Keratinocyte (primary cell): ENCODE measurements around the gene BRPF1. TPM values are rescaled to one million over a fixed set of nuclear protein-coding genes. Genes with fewer than 3 reads are reported as not detected.

Experiments
- DNase-seq: peaks from one replicate; pipeline ENCODE4 v3.0.0-alpha.2; 2011; ENCODE audit warnings: low read depth, missing footprints, low spot score
- FAIRE-seq: peaks from 2 replicates; lab custom pipeline; 2011; peaks lifted over from hg19 to GRCh38; lab: Jason Lieb, UNC
- H2AFZ ChIP-seq: 2 replicates; pipeline ENCODE4 v1.6.0; 2012; ENCODE audit warnings: low read length, control low read depth, inconsistent platforms; ENCODE audit not compliant: control insufficient read depth
- H3K27ac ChIP-seq: 2 replicates; pipeline ENCODE4 v1.5.1; 2011; ENCODE audit warnings: low read length; ENCODE audit not compliant: control insufficient read depth, insufficient read depth
- H3K27me3 ChIP-seq: 3 replicates; pipeline ENCODE4 v1.6.0; 2011; ENCODE audit warnings: low read length; ENCODE audit not compliant: control insufficient read depth, insufficient read depth; ENCODE audit errors: extremely low read depth
- H3K36me3 ChIP-seq, 2 experiments: 2 replicates in 1 of 2; 3 replicates in 1 of 2; pipeline ENCODE4 v1.5.1; 2011; ENCODE audit warnings: low read length in 2 of 2, mild to moderate bottlenecking in 1 of 2; ENCODE audit not compliant: control insufficient read depth in 2 of 2, insufficient read depth in 2 of 2; ENCODE audit errors: extremely low read depth in 1 of 2
- H3K4me1 ChIP-seq: 3 replicates; pipeline ENCODE4 v1.5.1; 2011; ENCODE audit warnings: low read length; ENCODE audit not compliant: control insufficient read depth, insufficient read depth; ENCODE audit errors: extremely low read depth
- H3K4me2 ChIP-seq: 3 replicates; pipeline ENCODE4 v1.6.0; 2011; ENCODE audit warnings: low read depth, low read length; ENCODE audit not compliant: control insufficient read depth, insufficient read depth; ENCODE audit errors: extremely low read depth
- H3K4me3 ChIP-seq, 3 experiments: fragments of 200-600 bp in 1 of 3; sonication (generic) in 1 of 3; 2 replicates in 2 of 3; 3 replicates in 1 of 3; pipeline ENCODE4 v1.5.1; 2011 to 2016; ENCODE audit warnings: low read length in 3 of 3, mild to moderate bottlenecking in 3 of 3, control low read depth in 2 of 3, inconsistent platforms in 1 of 3, low read depth in 1 of 3, mixed read lengths in 1 of 3, mixed run types in 1 of 3, moderate library complexity in 1 of 3; ENCODE audit not compliant: control insufficient read depth in 2 of 3, insufficient read depth in 2 of 3; ENCODE audit errors: extremely low read depth in 1 of 3
- H3K79me2 ChIP-seq: 2 replicates; pipeline ENCODE4 v1.6.0; 2012; ENCODE audit warnings: low read length; ENCODE audit not compliant: control insufficient read depth, insufficient read depth
- H3K9ac ChIP-seq: 3 replicates; pipeline ENCODE4 v1.6.0; 2011; ENCODE audit warnings: low read length; ENCODE audit not compliant: control insufficient read depth, insufficient read depth; ENCODE audit errors: extremely low read depth
- H3K9me1 ChIP-seq: 3 replicates; pipeline ENCODE4 v1.6.0; 2011; ENCODE audit warnings: low read length; ENCODE audit not compliant: control insufficient read depth, insufficient read depth; ENCODE audit errors: extremely low read depth
- H3K9me3 ChIP-seq: 2 replicates; pipeline ENCODE4 v1.5.1; 2012; ENCODE audit warnings: low read depth, low read length; ENCODE audit not compliant: control insufficient read depth
- H4K20me1 ChIP-seq: 3 replicates; pipeline ENCODE4 v1.6.0; 2011; ENCODE audit warnings: low read length; ENCODE audit not compliant: control insufficient read depth, insufficient read depth; ENCODE audit errors: extremely low read depth
- CTCF ChIP-seq, 3 experiments: IDR thresholded peaks in 1 of 3; conservative IDR thresholded peaks in 1 of 3; optimal IDR thresholded peaks in 1 of 3; 2 replicates in 2 of 3; 3 replicates in 1 of 3; pipeline versions ENCODE3 to v1.5.1; 2011; ENCODE audit warnings: low read length in 3 of 3, mild to moderate bottlenecking in 3 of 3, moderate library complexity in 2 of 3, control low read depth in 1 of 3, inconsistent platforms in 1 of 3; ENCODE audit not compliant: insufficient read depth in 2 of 3; ENCODE audit errors: extremely low read depth in 1 of 3
- EZH2 ChIP-seq: IDR thresholded peaks from one replicate; pipeline ENCODE4 v1.6.1; 2012; ENCODE audit warnings: inconsistent platforms, mild to moderate bottlenecking, low read length, moderate library complexity
- dilution Hi-C: fragments of 300-500 bp; cut with MboI; formaldehyde crosslinking; loops from one replicate; pipeline ENCODE4 v1.7.0; 2020; ENCODE audit warnings: low sequenced_read_pairs; ENCODE audit not compliant: extremely low pct_ligation_motif_present
- polyA plus RNA-seq, 5 experiments: library from polyadenylated mRNA; depleted of rRNA in 3 of 5; stranded (reverse) in 3 of 5; stranded (forward) in 1 of 5; unstranded in 1 of 5; fragments of >200 nt; gene quantifications; 1 replicate in 1 of 5; 2 replicates in 3 of 5; 3 replicates in 1 of 5; pipeline versions ENCODE4 v1.2.1 to v1.2.3, GENCODE V29; 2011 to 2012; ENCODE audit warnings: missing spikeins in 2 of 5, low read depth in 1 of 5, low replicate concordance in 1 of 5

Gene BRPF1
- polyA plus RNA-seq, 1 donor (not counting 4 experiments of a cell fraction or from before 2014, with no cell fraction given), result 8.0 TPM

DNA sequence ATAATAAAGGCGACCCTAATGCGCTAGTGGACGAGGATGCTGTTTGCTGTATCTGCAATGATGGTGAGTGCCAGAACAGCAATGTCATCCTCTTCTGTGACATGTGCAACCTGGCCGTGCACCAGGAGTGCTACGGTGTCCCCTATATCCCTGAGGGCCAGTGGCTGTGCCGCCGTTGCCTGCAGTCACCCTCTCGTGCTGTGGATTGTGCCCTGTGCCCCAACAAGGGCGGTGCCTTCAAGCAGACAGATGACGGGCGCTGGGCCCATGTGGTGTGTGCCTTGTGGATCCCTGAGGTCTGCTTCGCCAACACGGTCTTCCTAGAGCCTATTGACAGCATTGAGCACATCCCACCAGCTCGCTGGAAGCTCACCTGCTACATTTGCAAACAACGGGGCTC, 7.6 kb downstream of the BRPF1 start:
- no peak overlapping the region for H2AFZ ChIP-seq
- DNase-seq (no peak), FAIRE-seq (no peak)
- no peak overlapping the region for H3K4me2 ChIP-seq
- peaks cover 27% of the 10 kb centered on the region for H3K79me2 ChIP-seq
- TF ChIP-seq EZH2 (no peak), CTCF (optimal IDR thresholded peaks at IDR 0.05 in 1 of 3, IDR thresholded peaks at IDR 0.05 in 1 of 3, conservative IDR thresholded peaks at IDR 0.05 in 1 of 3; ENCODE audit: extremely low read depth in 1 of 3, insufficient read depth in 2 of 3, low read length in 3 of 3) (no peak)
- no peak overlapping the region for H3K9ac ChIP-seq
- H3K4me1 ChIP-seq, result no peaks in the 10 kb centered on the region
- dilution Hi-C loops, result no loop called here
- H3K27ac ChIP-seq, result no peak overlapping the region
- peaks cover 60 to 72% of the 10 kb centered on the region in 2 experiments for H3K36me3 ChIP-seq
- H3K27me3 ChIP-seq, result no peaks in the 10 kb centered on the region
- H4K20me1 ChIP-seq, result peaks cover 3% of the 10 kb centered on the region
- no peaks in the 10 kb centered on the region for H3K9me1 ChIP-seq
- no peaks in the 10 kb centered on the region for H3K9me3 ChIP-seq
- H3K4me3 ChIP-seq, result no peak overlapping the region

- H4K20me1 ChIP-seq, result peaks cover 1% of the 10 kb centered on the region
- no peaks in the 10 kb centered on the region for H3K4me1 ChIP-seq
- H3K9ac ChIP-seq, result no peak overlapping the region
- H3K36me3 ChIP-seq, result peaks cover 65 to 74% of the 10 kb centered on the region in 2 experiments
- H3K9me3 ChIP-seq, result no peaks in the 10 kb centered on the region
- H2AFZ ChIP-seq, result no peak overlapping the region
- TF ChIP-seq CTCF (optimal IDR thresholded peaks at IDR 0.05 in 1 of 3, IDR thresholded peaks at IDR 0.05 in 1 of 3, conservative IDR thresholded peaks at IDR 0.05 in 1 of 3; ENCODE audit: extremely low read depth in 1 of 3, insufficient read depth in 2 of 3, low read length in 3 of 3), result no peak
- TF ChIP-seq EZH2, result no peak
- H3K27me3 ChIP-seq, result no peaks in the 10 kb centered on the region
- no peak for FAIRE-seq
- DNase-seq, result no peak
- H3K9me1 ChIP-seq, result no peaks in the 10 kb centered on the region
- dilution Hi-C loops, result no loop called here
- H3K4me2 ChIP-seq, result no peak overlapping the region
- peaks cover 8% of the 10 kb centered on the region for H3K79me2 ChIP-seq
- H3K4me3 ChIP-seq, result no peak overlapping the region
- H3K27ac ChIP-seq, result no peak overlapping the region
Observed at GRCh38 chr3:9742560-9742959, 11.0 kb downstream of the BRPF1 start.
